K562 (cell line): ENCODE results near the gene TBC1D16. TPM values are rescaled to one million over a fixed set of nuclear protein-coding genes. Genes with fewer than 3 reads are reported as not detected.

Source experiments
- ATAC-seq: fragments of 200-7000 bp; cut with Tn5 transposase; 3 replicates; pipeline ENCODE4 v1.9.1; 2020; ENCODE audit warnings: moderate library complexity
- BruUV-seq: library from RNA; stranded (reverse); fragments of 400-500 nt; replicated peaks from 2 replicates; lab custom pipeline; 2021; lab: Mats Ljungman, UMichigan
- CTCF ChIA-PET: fragments of 300-600 bp; formaldehyde crosslinking; extraction: SDS; loops from one replicate; lab custom pipeline; 2021; ENCODE audit warnings: low intra/inter-chr PET ratio; lab: Yijun Ruan, JAX
- POLR2A ChIA-PET: fragments of 300-600, 350-650 bp; sonication (Branson Sonifier 250); formaldehyde crosslinking; extraction: SDS; loops from one replicate; lab custom pipeline; 2021; ENCODE audit warnings: antibody characterized with exemption, inconsistent platforms; lab: Yijun Ruan, JAX
- DNase-seq, 4 experiments: peaks; one replicate each; pipeline versions ENCODE4 v3.0.0 to v3.0.0-alpha.2; 2011 to 2018; ENCODE audit warnings: low spot score in 3 of 4, mixed read lengths in 3 of 4; ENCODE audit errors: extremely low read depth in 1 of 4
- FAIRE-seq: peaks from 2 replicates; lab custom pipeline; 2011; peaks lifted over from hg19 to GRCh38; lab: Jason Lieb, UNC
- H2AFZ ChIP-seq: 2 replicates; pipeline ENCODE4 v1.6.0; 2011; ENCODE audit warnings: low read depth, low read length, control low read depth, inconsistent platforms
- H3K27ac ChIP-seq: fragments of 200-600 bp; 3 replicates; pipeline ENCODE4 v1.8.0; 2011; ENCODE audit warnings: low read depth, mild to moderate bottlenecking, control low read depth, inconsistent platforms, low read length, moderate library complexity, mixed read lengths; ENCODE audit errors: extremely low read depth
- H3K27me3 ChIP-seq, 2 experiments: fragments of 300-600 bp in 1 of 2; 2 replicates in 1 of 2; 3 replicates in 1 of 2; pipeline versions ENCODE4 v1.6.0 to v1.8.0; 2011; ENCODE audit warnings: inconsistent platforms in 2 of 2, low read length in 2 of 2, mild to moderate bottlenecking in 1 of 2, mixed read lengths in 1 of 2, moderate library complexity in 1 of 2; ENCODE audit not compliant: control insufficient read depth in 2 of 2, insufficient read depth in 2 of 2
- H3K36me3 ChIP-seq: fragments of 300-600 bp; 3 replicates; pipeline ENCODE4 v1.8.0; 2011; ENCODE audit warnings: mild to moderate bottlenecking, low read length, inconsistent platforms; ENCODE audit not compliant: control insufficient read depth, insufficient read depth
- H3K4me1 ChIP-seq, 2 experiments: fragments of 200-600 bp in 1 of 2; replicated peaks in 1 of 2; 2 replicates in 1 of 2; 3 replicates in 1 of 2; pipeline versions ENCODE4 v1.5.1 to v1.8.0; 2011; ENCODE audit warnings: inconsistent platforms in 2 of 2, low read length in 2 of 2, mild to moderate bottlenecking in 1 of 2, mixed read lengths in 1 of 2, moderate library complexity in 1 of 2; ENCODE audit not compliant: control insufficient read depth in 2 of 2, insufficient read depth in 2 of 2
- H3K4me2 ChIP-seq: 2 replicates; pipeline ENCODE4 v1.6.1; 2011; ENCODE audit warnings: low read length, control low read depth, inconsistent platforms, mixed read lengths; ENCODE audit not compliant: insufficient read depth
- H3K4me3 ChIP-seq: fragments of 200-600 bp; sonication (generic), shearing (Covaris generic); 2 replicates; pipeline ENCODE4 v1.5.1; 2016; ENCODE audit warnings: control low read depth, inconsistent platforms
- H3K79me2 ChIP-seq: fragments of 200-600 bp; 3 replicates; pipeline ENCODE4 v1.8.0; 2011; ENCODE audit warnings: low read length, inconsistent platforms; ENCODE audit not compliant: control insufficient read depth, insufficient read depth
- H3K9ac ChIP-seq, 2 experiments: 2 replicates each; pipeline versions ENCODE4 v1.6.0 to v1.6.1; 2011; ENCODE audit warnings: low read depth in 2 of 2, low read length in 2 of 2, control low read depth in 1 of 2, inconsistent platforms in 1 of 2, mild to moderate bottlenecking in 1 of 2, mixed read lengths in 1 of 2; ENCODE audit not compliant: insufficient read depth in 1 of 2
- H3K9me1 ChIP-seq: one replicate; pipeline ENCODE4 v1.6.0; 2011; ENCODE audit warnings: inconsistent platforms, mild to moderate bottlenecking, low read length, moderate library complexity; ENCODE audit not compliant: control insufficient read depth, insufficient read depth
- H3K9me3 ChIP-seq: replicated peaks from 2 replicates; pipeline ENCODE4 v1.5.1; 2011; ENCODE audit warnings: low read depth, low read length, inconsistent platforms; ENCODE audit not compliant: control insufficient read depth, insufficient read depth
- H4K20me1 ChIP-seq: replicated peaks from 2 replicates; pipeline ENCODE4 v1.6.1; 2011; ENCODE audit warnings: low read length, inconsistent platforms, mixed read lengths; ENCODE audit not compliant: control insufficient read depth, insufficient read depth
- RAD21 ChIP-seq, 2 experiments: fragments of 250-450 bp in 1 of 2; fragments of 450-650 bp in 1 of 2; sonication (Bioruptor Pico) in 1 of 2; formaldehyde crosslinking in 1 of 2; IDR thresholded peaks in 1 of 2; conservative IDR thresholded peaks in 1 of 2; 2 replicates each; pipeline versions ENCODE4 v1.4.0 to v1.8.0; 2020 to 2022; ENCODE audit warnings: mild to moderate bottlenecking in 2 of 2, moderate library complexity in 1 of 2
- TEAD1 ChIP-seq, 2 experiments: fragments of 450-650 bp in 1 of 2; sonication (generic) in 1 of 2; formaldehyde crosslinking; IDR thresholded peaks; 2 replicates each; pipeline versions ENCODE4 v1.4.0 to v1.8.0; 2020 to 2022; ENCODE audit warnings: mild to moderate bottlenecking in 2 of 2, missing genetic modification reagents in 1 of 2
- ZNF232 ChIP-seq: sonication (generic); formaldehyde crosslinking; IDR thresholded peaks from 2 replicates; pipeline ENCODE4 v1.8.0; 2022; ENCODE audit warnings: mild to moderate bottlenecking, missing genetic modification reagents
- ZNF511 ChIP-seq: sonication (generic); formaldehyde crosslinking; IDR thresholded peaks from 2 replicates; pipeline ENCODE4 v1.8.0; 2022; ENCODE audit warnings: mild to moderate bottlenecking, missing genetic modification reagents
- ZNF57 ChIP-seq: fragments of 450-650 bp; formaldehyde crosslinking; IDR thresholded peaks from 2 replicates; pipeline ENCODE4 v1.4.0; 2020; ENCODE audit warnings: mild to moderate bottlenecking, moderate library complexity
- WGBS: fragments of 100-300 bp; shearing (Covaris generic); methylation state at CpG from one replicate; pipeline ENCODE4 v1.1.6; 2016; ENCODE audit warnings: low coverage, mixed read lengths; ENCODE audit not compliant: insufficient coverage; ENCODE audit errors: missing lambda C conversion rate; 5-methylcytosine and 5-hydroxymethylcytosine counted together
- in situ Hi-C: fragments of 300-500 bp; cut with MboI; formaldehyde crosslinking; loops from 4 replicates; pipeline ENCODE4 v1.15.0; 2018; ENCODE audit warnings: inconsistent platforms, mixed read lengths
- intact Hi-C: fragments of 100-400 bp; cut with micrococcal nuclease; formaldehyde crosslinking; loops from 2 replicates; pipeline ENCODE4 v1.14.2; 2022
- polyA plus RNA-seq, 8 experiments: library from polyadenylated mRNA; depleted of rRNA in 4 of 8; stranded (reverse) in 5 of 8; unstranded in 3 of 8; fragments of >200 nt; fragmentation: Nextera tagmentation in 2 of 8; fragmentation: Illumina TruSeq in 1 of 8; extraction: Ambion mirVana in 2 of 8; extraction: Trizol in 1 of 8; gene quantifications; 2 replicates each; pipeline versions ENCODE4 v1.2.1 to v1.2.3, GENCODE V29; 2011 to 2014; ENCODE audit warnings: inconsistent platforms in 1 of 8, missing spikeins in 1 of 8
- total RNA-seq, 7 experiments: library from RNA; depleted of rRNA in 6 of 7; stranded (reverse); fragments of >200 nt in 6 of 7; fragmentation: Illumina TruSeq in 2 of 7; extraction: Trizol in 2 of 7; gene quantifications; 2 replicates each; pipeline versions ENCODE4 v1.2.1 to v1.2.3, GENCODE V29; 2011 to 2021; ENCODE audit warnings: low replicate concordance in 1 of 7

TBC1D16 gene
- total and polyA plus RNA-seq, 9 of the 15 experiments (the other 6 are each of a cell fraction or from before 2014, with no cell fraction given) = 0.01 to 0.20 (median 0.03) TPM; not detected in 1

- peak in 1 of 2 experiments; percentile 40; a peak in 2 of 4 replicates for TF ChIP-seq RAD21 (CRISPR knock-in tag; conservative IDR thresholded peaks at IDR 0.05 in 1 of 2, IDR thresholded peaks at IDR 0.05 in 1 of 2)
- TF ChIP-seq ZNF511 = no peak
- TF ChIP-seq ZNF57 = no peak
- TF ChIP-seq, all 486 proteins: peak for 5
Observed at GRCh38 chr17:79970576-79971068, 65.0 kb downstream of the TBC1D16 start (continued).

- in situ Hi-C loops = no loop called here
- peaks cover 0 to 2% of the 10 kb centered on the region in 2 experiments; a peak in 1 of 5 replicates for H3K4me1 ChIP-seq
Observed at GRCh38 chr17:79969906-79970305, 65.8 kb downstream of the TBC1D16 start.

More at GRCh38 chr17:79969906-79970305, 65.8 kb downstream of the TBC1D16 start:
- no peak overlapping the region for H2AFZ ChIP-seq
- H3K79me2 ChIP-seq = no peaks in the 10 kb centered on the region
- no peaks in the 10 kb centered on the region for H3K9me3 ChIP-seq
- no peak overlapping the region for H3K4me3 ChIP-seq
- ChIA-PET POLR2A (no interaction called here), CTCF (interaction anchor here (0.8 kb wide), 1 partner anchor 180 kb away, joined by 3 read pairs; no protein-coding TSS in a partner anchor)
- no peak for ATAC-seq
- intact Hi-C loops = loop anchor here (10.0 kb wide), 2 partner anchors 115 to 165 kb away; no protein-coding TSS in a partner anchor
- peaks cover 5% of the 10 kb centered on the region; the same call in 1 of the 2 replicates for H4K20me1 ChIP-seq
- H3K36me3 ChIP-seq = no peaks in the 10 kb centered on the region
- DNase-seq = no peak
- H3K4me2 ChIP-seq = no peak overlapping the region
- FAIRE-seq = no peak
- H3K27ac ChIP-seq = no peak overlapping the region
- H3K27me3 ChIP-seq = peaks cover 25 to 44% of the 10 kb centered on the region in 2 experiments
- WGBS = under 1% methylated on average over 7 of the region's 7 CpGs
- H3K9ac ChIP-seq = no peak overlapping the region
- TF ChIP-seq TEAD1 (CRISPR knock-in tag; IDR thresholded peaks at IDR 0.05) = no peak
- no peak for TF ChIP-seq ZNF232 (CRISPR knock-in tag)
- no peaks in the 10 kb centered on the region for H3K9me1 ChIP-seq
- no TSS peak for BruUV-seq
